HepG2 (cell line): Measurements from ENCODE around the gene FAHD1. TPM values are rescaled to one million over a fixed set of nuclear protein-coding genes. Genes with fewer than 3 reads are reported as not detected.

Experiments
- AHDC1 ChIP-seq: sonication (generic); formaldehyde crosslinking; IDR thresholded peaks from 2 replicates; pipeline ENCODE4 v1.5.1; 2020; ENCODE audit warnings: mild to moderate bottlenecking, missing genetic modification reagents, borderline replicate concordance
- IKZF1 ChIP-seq: fragments of 450-650 bp; IDR thresholded peaks from 2 replicates; pipeline ENCODE4 v1.7.1; 2016
- MIER2 ChIP-seq: IDR thresholded peaks from 2 replicates; pipeline ENCODE4 v1.6.1; 2016; ENCODE audit warnings: missing biosample characterization, missing genetic modification reagents
- MLLT10 ChIP-seq: sonication (generic); formaldehyde crosslinking; IDR thresholded peaks from 2 replicates; pipeline ENCODE4 v1.4.0; 2020; ENCODE audit warnings: missing genetic modification reagents
- NR2F1 ChIP-seq, 2 experiments: fragments of 450-650 bp in 1 of 2; formaldehyde crosslinking in 1 of 2; IDR thresholded peaks; 2 replicates each; pipeline versions ENCODE4 v1.5.0 to v1.6.1; 2016 to 2020; ENCODE audit warnings: mild to moderate bottlenecking in 1 of 2, missing compliant biosample characterization in 1 of 2, missing genetic modification reagents in 1 of 2, moderate library complexity in 1 of 2
- PRDM4 ChIP-seq: sonication (generic); formaldehyde crosslinking; IDR thresholded peaks from 2 replicates; pipeline ENCODE4 v1.9.0; 2021; ENCODE audit warnings: missing genetic modification reagents, borderline replicate concordance
- PRMT3 ChIP-seq: sonication (generic); formaldehyde crosslinking; IDR thresholded peaks from 2 replicates; pipeline ENCODE4 v1.8.1; 2022; ENCODE audit warnings: low read depth, mild to moderate bottlenecking, moderate library complexity, missing genetic modification reagents, borderline replicate concordance
- SMAD9 ChIP-seq: sonication (generic); formaldehyde crosslinking; IDR thresholded peaks from 2 replicates; pipeline ENCODE4 v1.5.1; 2020; ENCODE audit warnings: mild to moderate bottlenecking, missing genetic modification reagents
- TCF7 ChIP-seq: sonication (generic); IDR thresholded peaks from 2 replicates; pipeline ENCODE4 v1.6.1; 2016; ENCODE audit warnings: antibody characterized with exemption, low read depth
- TFAP4 ChIP-seq: sonication (generic); IDR thresholded peaks from 2 replicates; pipeline ENCODE4 v1.6.1; 2016; ENCODE audit warnings: low read depth, borderline replicate concordance
- ZNF292 ChIP-seq: sonication (generic); formaldehyde crosslinking; IDR thresholded peaks from 2 replicates; pipeline ENCODE4 v1.8.1; 2022; ENCODE audit warnings: mild to moderate bottlenecking, low read depth, missing genetic modification reagents, borderline replicate concordance
- ZNF460 ChIP-seq: sonication (generic); formaldehyde crosslinking; IDR thresholded peaks from 2 replicates; pipeline ENCODE4 v1.5.1; 2020; ENCODE audit warnings: missing genetic modification reagents, mild to moderate bottlenecking, borderline replicate concordance
- polyA plus RNA-seq, 8 experiments: library from polyadenylated mRNA; depleted of rRNA in 3 of 8; stranded (reverse) in 7 of 8; unstranded in 1 of 8; fragments of >200 nt; fragmentation: Illumina TruSeq in 4 of 8; extraction: Trizol in 4 of 8; gene quantifications; 2 replicates each; pipeline versions ENCODE4 v1.2.1 to v1.2.3, GENCODE V29; 2011 to 2016; ENCODE audit warnings: low read depth in 4 of 8, missing spikeins in 1 of 8, mixed read lengths in 1 of 8; ENCODE audit not compliant: insufficient read depth in 1 of 8
- total RNA-seq, 5 experiments: library from RNA; depleted of rRNA; stranded (reverse); fragments of >200 nt; fragmentation: Illumina TruSeq; extraction: Trizol; gene quantifications; 2 replicates each; pipeline ENCODE4 v1.2.3, GENCODE V29; 2016; ENCODE audit warnings: low read depth in 1 of 5
- TF ChIP-seq, protein P1 (sequence below): sonication (generic); formaldehyde crosslinking; IDR thresholded peaks from 2 replicates; pipeline ENCODE4 v1.8.1; 2023; ENCODE audit warnings: mild to moderate bottlenecking, inconsistent platforms, moderate library complexity, missing genetic modification reagents, borderline replicate concordance
- TF ChIP-seq, protein P2 (sequence below): sonication (generic); formaldehyde crosslinking; IDR thresholded peaks from 2 replicates; pipeline ENCODE4 v1.5.0; 2020; ENCODE audit warnings: mild to moderate bottlenecking, missing genetic modification reagents

Gene FAHD1
- total and polyA plus RNA-seq, 2 of the 13 experiments (the other 11 are each of a cell fraction or from before 2014, with no cell fraction given), result 39.0 to 45.3 TPM

GRCh38 chr16:1826691-1827573 is at the start of gene FAHD1, which contains the start of gene HAGH (continued):
- TF ChIP-seq AHDC1 (CRISPR knock-in tag) (no peak), MIER2 (CRISPR knock-in tag) (0 out of 2 replicates have a peak, but pooled peaks have one; percentile 30), ZNF460 (CRISPR knock-in tag) (no peak), IKZF1 (no peak), NR2F1 (CRISPR knock-in tag; IDR thresholded peaks at IDR 0.05) (peak in 1 of 2 experiments; percentile 30; a peak in 1 of 4 replicates), MLLT10 (CRISPR knock-in tag) (0 out of 2 replicates have a peak, but pooled peaks have one; percentile 37), PRMT3 (CRISPR knock-in tag) (no peak; the same call in 1 of the 2 replicates), ZNF292 (CRISPR knock-in tag) (peak; percentile 53; the same call in 1 of the 2 replicates), TCF7 (no peak), PRDM4 (no peak), SMAD9 (CRISPR knock-in tag) (no peak), TFAP4 (peak; percentile 99)
- TF ChIP-seq, protein P1, sequence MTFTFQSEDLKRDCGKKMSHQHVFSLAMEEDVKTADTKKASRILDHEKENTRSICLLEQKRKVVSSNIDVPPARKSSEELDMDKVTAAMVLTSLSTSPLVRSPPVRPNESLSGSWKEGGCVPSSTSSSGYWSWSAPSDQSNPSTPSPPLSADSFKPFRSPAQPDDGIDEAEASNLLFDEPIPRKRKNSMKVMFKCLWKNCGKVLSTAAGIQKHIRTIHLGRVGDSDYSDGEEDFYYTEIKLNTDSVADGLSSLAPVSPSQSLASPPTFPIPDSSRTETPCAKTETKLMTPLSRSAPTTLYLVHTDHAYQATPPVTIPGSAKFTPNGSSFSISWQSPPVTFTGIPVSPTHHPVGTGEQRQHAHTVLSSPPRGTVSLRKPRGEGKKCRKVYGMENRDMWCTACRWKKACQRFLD (CRISPR knock-in tag), result peak; percentile 92
- TF ChIP-seq, protein P2, sequence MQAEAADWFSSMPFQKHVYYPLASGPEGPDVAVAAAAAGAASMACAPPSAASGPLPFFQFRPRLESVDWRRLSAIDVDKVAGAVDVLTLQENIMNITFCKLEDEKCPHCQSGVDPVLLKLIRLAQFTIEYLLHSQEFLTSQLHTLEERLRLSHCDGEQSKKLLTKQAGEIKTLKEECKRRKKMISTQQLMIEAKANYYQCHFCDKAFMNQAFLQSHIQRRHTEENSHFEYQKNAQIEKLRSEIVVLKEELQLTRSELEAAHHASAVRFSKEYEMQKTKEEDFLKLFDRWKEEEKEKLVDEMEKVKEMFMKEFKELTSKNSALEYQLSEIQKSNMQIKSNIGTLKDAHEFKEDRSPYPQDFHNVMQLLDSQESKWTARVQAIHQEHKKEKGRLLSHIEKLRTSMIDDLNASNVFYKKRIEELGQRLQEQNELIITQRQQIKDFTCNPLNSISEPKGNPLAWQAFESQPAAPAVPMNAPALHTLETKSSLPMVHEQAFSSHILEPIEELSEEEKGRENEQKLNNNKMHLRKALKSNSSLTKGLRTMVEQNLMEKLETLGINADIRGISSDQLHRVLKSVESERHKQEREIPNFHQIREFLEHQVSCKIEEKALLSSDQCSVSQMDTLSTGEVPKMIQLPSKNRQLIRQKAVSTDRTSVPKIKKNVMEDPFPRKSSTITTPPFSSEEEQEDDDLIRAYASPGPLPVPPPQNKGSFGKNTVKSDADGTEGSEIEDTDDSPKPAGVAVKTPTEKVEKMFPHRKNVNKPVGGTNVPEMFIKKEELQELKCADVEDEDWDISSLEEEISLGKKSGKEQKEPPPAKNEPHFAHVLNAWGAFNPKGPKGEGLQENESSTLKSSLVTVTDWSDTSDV (CRISPR knock-in tag), result no peak
